ENCODE results near the gene SDK1.

GRCh38 chr7:3564231-3564630 lies 263.2 kb downstream of the SDK1 start:
- TF ChIP-seq CTCF (IDR thresholded peaks at IDR 0.05) (no peak), POLR2A (IDR thresholded peaks at IDR 0.05) (no peak)

All from uterus (tissue), 2 donors.